ENCODE results near the gene TMC2. TPM values are rescaled to one million over a fixed set of nuclear protein-coding genes. Genes with fewer than 3 reads are reported as not detected.
"Not testable (repeated sequence)": the region's sequence is repeated elsewhere in the genome, so short reads cannot be mapped to it uniquely, and the experiment has no call there.

Gene TMC2, protein sequence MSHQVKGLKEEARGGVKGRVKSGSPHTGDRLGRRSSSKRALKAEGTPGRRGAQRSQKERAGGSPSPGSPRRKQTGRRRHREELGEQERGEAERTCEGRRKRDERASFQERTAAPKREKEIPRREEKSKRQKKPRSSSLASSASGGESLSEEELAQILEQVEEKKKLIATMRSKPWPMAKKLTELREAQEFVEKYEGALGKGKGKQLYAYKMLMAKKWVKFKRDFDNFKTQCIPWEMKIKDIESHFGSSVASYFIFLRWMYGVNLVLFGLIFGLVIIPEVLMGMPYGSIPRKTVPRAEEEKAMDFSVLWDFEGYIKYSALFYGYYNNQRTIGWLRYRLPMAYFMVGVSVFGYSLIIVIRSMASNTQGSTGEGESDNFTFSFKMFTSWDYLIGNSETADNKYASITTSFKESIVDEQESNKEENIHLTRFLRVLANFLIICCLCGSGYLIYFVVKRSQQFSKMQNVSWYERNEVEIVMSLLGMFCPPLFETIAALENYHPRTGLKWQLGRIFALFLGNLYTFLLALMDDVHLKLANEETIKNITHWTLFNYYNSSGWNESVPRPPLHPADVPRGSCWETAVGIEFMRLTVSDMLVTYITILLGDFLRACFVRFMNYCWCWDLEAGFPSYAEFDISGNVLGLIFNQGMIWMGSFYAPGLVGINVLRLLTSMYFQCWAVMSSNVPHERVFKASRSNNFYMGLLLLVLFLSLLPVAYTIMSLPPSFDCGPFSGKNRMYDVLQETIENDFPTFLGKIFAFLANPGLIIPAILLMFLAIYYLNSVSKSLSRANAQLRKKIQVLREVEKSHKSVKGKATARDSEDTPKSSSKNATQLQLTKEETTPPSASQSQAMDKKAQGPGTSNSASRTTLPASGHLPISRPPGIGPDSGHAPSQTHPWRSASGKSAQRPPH
- not detected in 2 replicates for total RNA-seq (2021)
- percentile 3 among the genes with signal in this experiment for Bru-seq, nascent RNA
- percentile 1 among the genes with signal in this experiment for BruChase-seq, experiment 1, labeled RNA remaining after a 2-hour chase
- percentile 7 among the genes with signal in this experiment for BruChase-seq, experiment 2, labeled RNA remaining after a 6-hour chase
- long read RNA-seq = 0 reads

DNA sequence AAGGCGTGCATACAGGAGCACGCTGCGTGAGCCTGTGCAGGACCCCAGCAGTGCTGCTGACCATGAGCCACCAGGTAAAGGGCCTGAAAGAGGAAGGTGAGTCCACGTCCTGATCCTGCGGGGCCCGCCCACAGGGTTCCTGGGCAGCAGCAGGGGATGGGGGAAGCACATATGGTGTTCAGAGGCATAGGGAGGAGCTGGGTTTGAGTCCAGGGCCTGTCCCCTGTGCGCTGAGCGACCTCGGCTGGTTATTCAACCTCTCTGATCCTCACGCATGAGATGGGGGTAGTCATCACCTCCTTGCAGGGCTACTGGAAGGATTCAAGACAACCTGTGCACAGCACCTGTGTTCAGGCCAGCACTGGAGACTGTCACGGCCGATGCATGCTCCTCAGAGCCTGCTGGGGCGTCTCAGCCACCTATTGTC is at the start of gene TMC2:
TMC2 (plus strand) TSS at position 14 of the 427 bp plus-strand sequence; CDS start at position 63, 49 bp downstream.
- H3K4me3 ChIP-seq (ENCODE audit: low read depth, low read length, poor library complexity, severe bottlenecking) = no peak within 1 kb of the TSS
- H3K4me1 ChIP-seq (ENCODE audit: insufficient read depth, low read length, poor library complexity, severe bottlenecking) = no peaks in the 10 kb centered on the region
- H3K9me3 ChIP-seq (ENCODE audit: low read depth, low read length, poor library complexity, severe bottlenecking) = no peaks in the 10 kb centered on the region
- ChIA-PET POLR2A (ENCODE audit: low non-redundant PET) (no interaction called here), CTCF (no interaction called here)
- TF ChIP-seq, protein P1, sequence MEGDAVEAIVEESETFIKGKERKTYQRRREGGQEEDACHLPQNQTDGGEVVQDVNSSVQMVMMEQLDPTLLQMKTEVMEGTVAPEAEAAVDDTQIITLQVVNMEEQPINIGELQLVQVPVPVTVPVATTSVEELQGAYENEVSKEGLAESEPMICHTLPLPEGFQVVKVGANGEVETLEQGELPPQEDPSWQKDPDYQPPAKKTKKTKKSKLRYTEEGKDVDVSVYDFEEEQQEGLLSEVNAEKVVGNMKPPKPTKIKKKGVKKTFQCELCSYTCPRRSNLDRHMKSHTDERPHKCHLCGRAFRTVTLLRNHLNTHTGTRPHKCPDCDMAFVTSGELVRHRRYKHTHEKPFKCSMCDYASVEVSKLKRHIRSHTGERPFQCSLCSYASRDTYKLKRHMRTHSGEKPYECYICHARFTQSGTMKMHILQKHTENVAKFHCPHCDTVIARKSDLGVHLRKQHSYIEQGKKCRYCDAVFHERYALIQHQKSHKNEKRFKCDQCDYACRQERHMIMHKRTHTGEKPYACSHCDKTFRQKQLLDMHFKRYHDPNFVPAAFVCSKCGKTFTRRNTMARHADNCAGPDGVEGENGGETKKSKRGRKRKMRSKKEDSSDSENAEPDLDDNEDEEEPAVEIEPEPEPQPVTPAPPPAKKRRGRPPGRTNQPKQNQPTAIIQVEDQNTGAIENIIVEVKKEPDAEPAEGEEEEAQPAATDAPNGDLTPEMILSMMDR (conservative IDR thresholded peaks at IDR 0.05; ENCODE audit: low read depth, low read length) = no peak
- no peak for TF ChIP-seq EZH2 (IDR thresholded peaks at IDR 0.05; ENCODE audit: borderline replicate concordance, low read depth, low read length, poor library complexity, severe bottlenecking)
- intact Hi-C loops (cut with micrococcal nuclease; ENCODE audit: unreplicated experiment) = no loop called here
- no peak for DNase-seq (ENCODE audit: low spot score)
- no peaks in the 10 kb centered on the region for H3K27me3 ChIP-seq (replicated peaks; ENCODE audit: insufficient read depth, low read depth, low read length, poor library complexity)
- no TSS peak for BruUV-seq (replicated peaks)
- H3K27ac ChIP-seq (ENCODE audit: low read depth, low read length, poor library complexity, severe bottlenecking) = no peak within 1 kb of the TSS
- H3K36me3 ChIP-seq (ENCODE audit: insufficient read depth, low read length, poor library complexity, severe bottlenecking) = no peaks in the 10 kb centered on the region

DNA sequence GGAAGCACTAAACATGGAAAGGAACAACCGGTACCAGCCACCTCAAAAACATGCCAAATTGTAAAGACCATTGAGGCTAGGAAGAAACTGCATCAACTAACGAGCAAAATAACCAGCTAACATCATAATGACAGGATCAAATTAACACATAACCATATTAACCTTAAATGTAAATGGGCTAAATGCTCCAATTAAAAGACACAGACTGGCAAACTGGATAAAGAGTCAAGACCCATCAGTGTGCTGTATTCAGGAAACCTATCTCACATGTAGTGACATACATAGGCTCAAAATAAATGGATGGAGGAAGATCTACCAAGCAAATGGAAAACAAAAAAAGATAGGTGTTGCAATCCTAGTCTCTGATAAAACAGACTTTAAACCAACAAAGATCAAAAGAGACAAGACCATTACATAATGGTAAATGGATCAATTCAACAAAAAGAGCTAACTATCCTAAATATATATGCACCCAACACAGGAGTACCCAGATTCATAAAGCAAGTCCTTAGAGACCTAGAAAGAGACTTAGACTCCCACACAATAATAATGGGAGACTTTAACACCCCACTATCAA is 33.5 kb upstream of the TMC2 start:
- CTCF ChIA-PET; DNase-seq (ENCODE audit: low spot score); BruUV-seq (replicated peaks): not testable (repeated sequence)

DNA sequence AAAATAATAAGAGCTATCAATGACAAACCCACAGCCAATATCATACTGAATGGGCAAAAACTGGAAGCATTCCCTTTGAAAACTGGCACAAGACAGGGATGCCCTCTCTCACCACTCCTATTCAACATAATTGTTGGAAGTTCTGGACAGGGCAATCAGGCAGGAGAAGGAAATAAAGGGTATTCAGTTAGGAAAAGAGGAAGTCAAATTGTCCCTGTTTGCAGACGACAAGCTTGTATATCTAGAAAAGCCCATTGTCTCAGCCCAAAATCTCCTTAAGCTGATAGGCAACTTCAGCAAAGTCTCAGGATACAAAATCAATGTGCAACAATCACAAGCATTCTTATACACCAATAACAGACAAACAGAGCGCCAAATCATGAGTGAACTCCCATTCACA is 31.6 kb upstream of the TMC2 start:
- H3K9me3 ChIP-seq (ENCODE audit: low read depth, low read length, poor library complexity, severe bottlenecking); H3K27me3 ChIP-seq (replicated peaks; ENCODE audit: insufficient read depth, low read depth, low read length, poor library complexity); BruUV-seq (replicated peaks); H3K4me1 ChIP-seq (ENCODE audit: insufficient read depth, low read length, poor library complexity, severe bottlenecking); H3K36me3 ChIP-seq (ENCODE audit: insufficient read depth, low read length, poor library complexity, severe bottlenecking); POLR2A ChIA-PET (ENCODE audit: low non-redundant PET); H3K27ac ChIP-seq (ENCODE audit: low read depth, low read length, poor library complexity, severe bottlenecking); intact Hi-C loops (cut with micrococcal nuclease; ENCODE audit: unreplicated experiment); CTCF ChIA-PET; H3K4me3 ChIP-seq (ENCODE audit: low read depth, low read length, poor library complexity, severe bottlenecking); DNase-seq (ENCODE audit: low spot score): not testable (repeated sequence)

More for the DNA sequence above, 33.5 kb upstream of the TMC2 start:
- H3K4me1 ChIP-seq (ENCODE audit: insufficient read depth, low read length, poor library complexity, severe bottlenecking); H3K27ac ChIP-seq (ENCODE audit: low read depth, low read length, poor library complexity, severe bottlenecking); intact Hi-C loops (cut with micrococcal nuclease; ENCODE audit: unreplicated experiment); H3K27me3 ChIP-seq (replicated peaks; ENCODE audit: insufficient read depth, low read depth, low read length, poor library complexity); H3K9me3 ChIP-seq (ENCODE audit: low read depth, low read length, poor library complexity, severe bottlenecking); H3K4me3 ChIP-seq (ENCODE audit: low read depth, low read length, poor library complexity, severe bottlenecking); POLR2A ChIA-PET (ENCODE audit: low non-redundant PET); H3K36me3 ChIP-seq (ENCODE audit: insufficient read depth, low read length, poor library complexity, severe bottlenecking): not testable (repeated sequence)

DNA sequence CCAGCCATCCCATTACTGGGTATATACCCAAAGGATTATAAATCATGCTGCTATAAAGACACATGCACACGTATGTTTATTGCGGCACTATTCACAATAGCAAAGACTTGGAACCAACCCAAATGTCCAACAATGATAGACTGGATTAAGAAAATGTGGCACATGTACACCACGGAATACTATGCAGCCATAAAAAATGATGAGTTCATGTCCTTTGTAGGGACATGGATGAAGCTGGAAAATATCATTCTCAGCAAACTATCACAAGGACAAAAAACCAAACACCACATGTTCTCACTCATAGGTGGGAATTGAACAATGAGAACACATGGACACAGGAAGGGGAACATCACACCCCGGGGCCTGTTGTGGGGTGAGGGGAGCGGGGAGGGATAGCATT is 29.9 kb upstream of the TMC2 start:
- H3K4me3 ChIP-seq (ENCODE audit: low read depth, low read length, poor library complexity, severe bottlenecking); H3K4me1 ChIP-seq (ENCODE audit: insufficient read depth, low read length, poor library complexity, severe bottlenecking); H3K27ac ChIP-seq (ENCODE audit: low read depth, low read length, poor library complexity, severe bottlenecking); CTCF ChIA-PET; intact Hi-C loops (cut with micrococcal nuclease; ENCODE audit: unreplicated experiment); H3K9me3 ChIP-seq (ENCODE audit: low read depth, low read length, poor library complexity, severe bottlenecking); H3K27me3 ChIP-seq (replicated peaks; ENCODE audit: insufficient read depth, low read depth, low read length, poor library complexity); BruUV-seq (replicated peaks); H3K36me3 ChIP-seq (ENCODE audit: insufficient read depth, low read length, poor library complexity, severe bottlenecking); DNase-seq (ENCODE audit: low spot score): not testable (repeated sequence)
- POLR2A ChIA-PET (ENCODE audit: low non-redundant PET) = interaction anchor here (0.7 kb wide), 1 partner anchor 12 kb away, joined by 11 read pairs; no protein-coding TSS in a partner anchor

Measured in A673 (cell line).